ENCODE data around the gene CTNNA2.

Gene CTNNA2

DNA sequence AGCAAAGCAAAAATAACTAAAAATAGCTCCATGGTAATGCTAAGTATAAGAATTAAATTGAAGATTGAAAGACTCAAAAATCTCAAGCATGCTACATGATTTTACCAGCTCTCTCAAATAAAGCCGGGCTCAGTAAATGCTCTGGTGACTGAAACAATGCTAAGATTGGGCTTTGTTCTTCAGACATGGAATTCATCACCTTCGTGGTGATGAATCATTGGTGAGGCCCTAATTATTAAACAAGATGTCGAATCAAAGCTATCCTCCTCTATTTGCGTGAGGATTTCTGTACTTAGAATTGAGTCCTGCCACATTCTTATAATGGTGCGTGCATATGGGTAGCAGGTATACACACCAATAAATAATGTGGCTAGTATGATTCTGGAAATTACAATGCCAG lies 850.5 kb downstream of the CTNNA2 start:
- DNase-seq, result no peak

DNA sequence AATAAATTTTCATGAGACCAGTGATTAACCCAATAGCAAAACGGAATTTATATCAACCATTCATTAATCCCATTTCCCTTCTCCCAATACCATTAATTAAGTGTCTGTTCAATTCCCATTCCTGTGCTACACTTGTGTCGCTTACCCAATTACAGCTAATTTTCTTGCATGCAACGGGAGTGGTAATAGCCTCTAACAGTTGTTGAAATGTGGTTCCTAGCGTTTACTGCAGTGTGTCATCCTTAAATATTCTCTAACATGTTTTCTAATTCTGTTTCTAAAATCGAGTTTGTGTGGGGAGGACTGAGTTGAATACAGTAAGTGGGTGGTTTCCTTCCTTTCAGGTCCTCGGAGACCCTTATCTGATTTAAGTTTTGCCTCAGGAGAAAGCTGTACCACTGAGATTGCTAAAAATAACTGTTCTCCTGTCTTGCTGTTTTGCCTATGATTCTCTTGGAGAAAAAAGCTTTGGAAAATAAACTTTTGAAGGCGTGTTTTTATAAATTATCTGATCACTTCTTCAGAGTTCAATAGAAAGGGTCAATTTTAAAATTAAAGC lies 851.0 kb downstream of the CTNNA2 start:
- no peak for DNase-seq

- DNase-seq, result no peak
Observed at GRCh38 chr2:80364524-80365212, 851.8 kb downstream of the CTNNA2 start.

- no peak for DNase-seq
Observed at GRCh38 chr2:80365762-80366161, 852.9 kb downstream of the CTNNA2 start.

DNA sequence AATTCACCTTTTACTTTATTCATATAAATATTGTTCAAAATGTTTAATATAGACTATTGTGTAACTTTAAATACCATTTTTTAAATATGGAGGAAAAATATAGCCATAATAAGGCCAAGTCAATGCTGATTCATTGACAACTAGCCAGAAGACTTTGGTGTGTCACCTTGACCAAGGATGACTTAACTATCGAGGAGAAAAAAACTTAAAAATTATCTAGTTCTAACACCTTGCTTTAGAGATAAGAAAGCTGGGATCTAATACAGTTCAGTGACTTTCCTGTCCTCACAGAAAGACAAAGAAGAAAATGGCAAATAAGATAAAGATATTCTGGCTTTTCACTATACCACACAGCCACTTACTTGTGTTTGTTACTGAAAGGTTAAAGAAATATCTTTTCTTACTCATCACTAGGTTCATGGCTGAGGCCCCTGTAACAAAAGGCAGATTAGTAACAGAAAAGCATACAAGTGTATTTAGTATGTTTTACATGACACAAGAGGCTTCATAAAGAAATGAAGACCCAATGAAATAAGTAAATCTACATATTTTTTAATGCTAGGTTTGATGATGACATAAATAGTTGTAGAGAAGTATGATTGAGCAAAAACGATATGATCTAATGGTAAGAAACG lies 857.6 kb downstream of the CTNNA2 start:
- no peak for DNase-seq

- DNase-seq, result no peak
Observed at GRCh38 chr2:80374105-80374504, 861.3 kb downstream of the CTNNA2 start.

DNA sequence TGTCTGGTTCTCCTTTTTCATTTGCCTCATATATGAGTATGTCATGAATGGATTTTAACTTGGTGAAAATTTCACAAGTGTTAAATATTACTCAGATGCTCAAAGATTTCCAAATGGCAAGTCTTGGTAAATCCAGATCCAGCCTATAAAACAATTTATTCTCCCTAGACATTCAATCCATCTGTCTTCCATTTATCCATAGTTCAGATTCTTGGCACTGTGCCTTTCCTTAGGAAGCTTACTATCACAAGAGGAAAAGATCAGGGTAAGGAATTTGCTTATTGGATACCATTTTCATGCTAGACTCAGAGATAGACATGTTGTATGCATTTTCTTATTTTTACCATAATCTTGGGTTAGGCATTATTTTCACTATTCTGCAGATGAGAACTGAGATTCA lies 864.2 kb downstream of the CTNNA2 start:
- DNase-seq, result no peak

DNA sequence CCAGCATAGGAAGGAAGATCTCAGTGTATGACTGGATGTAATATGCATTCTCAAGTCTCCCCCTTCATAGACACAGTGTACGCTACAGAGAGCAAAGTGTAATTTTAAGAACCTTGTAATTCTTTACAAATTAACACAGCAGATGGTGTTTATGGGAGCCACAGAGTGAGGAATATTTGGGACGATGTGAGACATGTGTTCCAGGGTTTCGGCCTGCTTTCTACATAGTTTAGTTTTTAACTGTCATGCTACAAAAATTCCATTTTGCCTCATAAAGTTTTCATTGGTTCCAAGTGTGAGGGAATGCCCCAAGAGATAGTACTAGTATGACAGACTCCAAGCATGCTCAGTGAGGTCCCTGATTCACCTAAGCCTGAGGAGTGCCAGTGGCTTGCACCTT lies 867.9 kb downstream of the CTNNA2 start:
- no peak for DNase-seq

DNA sequence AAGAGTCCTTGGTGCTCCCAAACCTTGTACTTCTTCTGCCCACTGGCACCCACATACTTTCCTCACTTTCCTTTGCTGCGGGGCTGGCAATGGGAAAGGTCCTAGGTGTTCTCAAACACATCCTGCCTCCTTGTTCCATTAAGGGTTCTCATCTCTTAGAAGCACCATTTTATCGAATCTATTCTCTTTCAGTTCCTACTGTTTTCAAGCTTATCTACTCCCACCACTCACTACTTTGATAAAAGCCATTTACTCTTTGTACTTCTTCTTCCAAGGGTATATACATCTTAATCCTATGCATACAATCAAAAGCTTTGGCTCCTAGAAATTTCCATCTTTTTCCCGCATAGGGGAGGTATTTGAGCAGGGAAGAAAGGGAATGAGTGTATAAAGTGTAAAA lies 868.8 kb downstream of the CTNNA2 start:
- no peak for DNase-seq

- no peak for DNase-seq
Observed at GRCh38 chr2:80392441-80392840, 879.6 kb downstream of the CTNNA2 start.

DNA sequence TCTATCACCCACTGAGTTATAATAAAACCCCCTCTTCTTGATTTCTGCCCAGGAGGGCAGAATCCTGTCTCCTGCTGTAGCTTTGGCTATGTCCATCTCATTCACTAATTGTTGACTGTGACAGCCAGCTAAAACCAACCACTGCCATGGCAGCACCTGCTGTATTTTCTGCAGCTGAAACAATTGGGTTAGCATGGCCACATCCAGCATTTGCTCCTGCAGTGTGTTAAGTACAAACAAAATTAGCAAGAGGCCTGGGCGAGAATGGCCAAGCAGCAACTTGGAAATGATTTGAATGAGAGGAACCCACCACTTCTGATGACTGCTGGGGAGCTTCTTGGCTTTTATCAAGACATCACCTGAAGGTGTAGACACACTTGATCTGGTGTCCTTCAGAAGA lies 881.1 kb downstream of the CTNNA2 start:
- no peak for DNase-seq

DNA sequence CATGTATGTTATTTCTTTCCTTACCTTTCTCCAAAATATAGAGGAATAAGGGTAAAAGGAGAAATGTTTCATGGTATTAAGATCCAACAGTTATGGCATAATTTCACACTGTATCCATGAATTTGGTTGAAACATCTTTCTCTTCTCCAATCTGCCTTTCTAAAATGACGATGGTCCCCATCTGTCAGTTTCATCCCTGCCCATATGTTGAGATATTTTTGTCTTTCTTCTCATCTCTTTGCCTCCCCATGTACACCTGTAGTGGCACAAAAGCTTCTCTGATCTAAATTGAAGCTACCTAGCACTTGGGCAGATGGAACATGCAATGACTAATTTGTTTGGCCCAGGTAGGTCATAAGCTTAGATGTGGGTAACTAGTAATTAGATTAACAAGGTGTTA lies 882.4 kb downstream of the CTNNA2 start:
- DNase-seq, result no peak

- DNase-seq, result no peak
Observed at GRCh38 chr2:80396276-80396675, 883.4 kb downstream of the CTNNA2 start.

GRCh38 chr2:80403081-80403480 lies 890.2 kb downstream of the CTNNA2 start:
- DNase-seq, result no peak

GRCh38 chr2:80407377-80407776 lies 894.5 kb downstream of the CTNNA2 start:
- DNase-seq, result no peak

GRCh38 chr2:80410346-80410745 lies 897.5 kb downstream of the CTNNA2 start:
- DNase-seq, result no peak

DNA sequence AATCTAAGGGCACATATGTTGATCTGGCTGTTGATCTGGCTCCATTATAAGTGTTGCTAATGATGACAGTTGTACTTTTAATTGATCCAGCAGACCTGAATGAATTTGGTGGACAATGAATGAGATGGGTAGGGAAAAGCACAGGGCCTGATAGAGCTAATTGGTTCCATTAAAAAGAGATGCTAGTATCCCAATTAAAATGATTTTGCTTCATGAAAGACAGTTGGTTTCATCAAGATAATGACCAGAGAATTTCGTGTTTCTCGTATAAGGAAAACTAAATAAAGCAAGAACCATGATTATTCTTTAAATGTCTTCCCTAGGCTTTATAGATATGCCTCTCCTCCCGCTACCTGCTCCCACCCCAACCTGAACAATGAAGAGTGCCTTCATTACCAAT lies 900.3 kb downstream of the CTNNA2 start:
- no peak for DNase-seq

DNA sequence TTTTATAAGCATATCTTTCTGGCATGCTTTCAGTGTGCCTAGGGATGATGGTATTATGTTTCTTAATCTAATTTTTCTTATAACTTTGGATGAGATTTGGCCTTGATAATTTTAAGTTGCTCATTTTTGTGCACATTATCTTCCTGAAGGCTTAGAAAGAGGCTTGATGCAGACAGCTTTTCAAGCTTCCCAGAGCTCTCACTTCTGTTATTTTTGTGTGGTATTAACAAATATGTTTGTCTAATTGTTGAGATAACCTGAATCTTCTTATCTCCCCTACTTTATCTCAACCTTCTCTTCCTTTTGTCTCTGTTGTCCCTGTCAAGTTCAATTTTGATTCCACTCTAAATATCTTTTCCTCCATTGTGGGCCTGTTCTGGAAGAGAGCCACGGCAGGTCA lies 904.9 kb downstream of the CTNNA2 start:
- DNase-seq, result no peak

GRCh38 chr2:80420530-80421208 lies 907.8 kb downstream of the CTNNA2 start:
- no peak for DNase-seq

GRCh38 chr2:80429251-80429650 lies 916.4 kb downstream of the CTNNA2 start:
- no peak for DNase-seq

DNA sequence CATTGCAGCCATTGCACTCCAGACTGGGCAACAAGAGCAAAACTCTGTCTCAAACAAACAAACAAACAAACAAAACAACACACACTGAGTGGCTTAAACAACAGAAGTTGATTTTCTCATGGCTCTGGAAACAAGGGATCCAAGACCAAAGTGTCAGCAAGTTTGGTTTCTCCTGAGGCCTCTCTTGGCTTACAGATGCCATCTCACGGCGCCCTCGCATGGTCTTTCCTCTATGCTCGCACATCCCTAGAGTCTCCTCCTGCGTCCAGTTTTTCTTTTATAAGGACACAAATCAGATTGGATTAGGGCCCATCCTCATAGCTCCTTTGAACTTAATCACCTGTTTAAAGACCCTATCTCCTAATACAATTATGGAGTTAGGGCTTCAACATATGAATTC lies 925.1 kb downstream of the CTNNA2 start:
- no peak for DNase-seq

- no peak for DNase-seq
Observed at GRCh38 chr2:80438686-80439085, 925.8 kb downstream of the CTNNA2 start.

DNA sequence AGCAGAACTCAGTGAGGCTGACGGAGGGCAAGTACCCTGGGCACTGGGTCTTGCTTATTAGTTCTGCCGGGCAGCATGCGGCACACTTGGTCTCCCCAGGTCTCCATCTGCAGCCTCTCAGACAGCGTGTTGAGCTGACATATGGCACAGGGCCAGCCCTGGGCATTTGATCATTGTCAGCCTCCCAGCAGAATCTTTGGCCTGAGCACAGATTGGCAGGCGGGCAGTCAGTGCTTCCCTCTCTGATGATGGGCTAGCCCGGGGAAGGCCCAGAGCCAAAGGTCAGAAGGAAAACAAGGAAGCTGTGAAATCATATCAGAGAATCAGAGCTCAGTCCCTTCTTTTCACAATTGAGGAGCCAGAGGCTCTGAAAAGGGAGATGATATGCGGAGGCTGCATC lies 941.8 kb downstream of the CTNNA2 start:
- no peak for DNase-seq

- no peak for DNase-seq
Observed at GRCh38 chr2:80459028-80459427, 946.2 kb downstream of the CTNNA2 start.
